Measurements from ENCODE around the gene DNAH2. TPM values are rescaled to one million over a fixed set of nuclear protein-coding genes. Genes with fewer than 3 reads are reported as not detected.

DNAH2 gene
- total RNA-seq, 6 donors from 2014 or later = 0.66 to 34.6 (median 6.0) TPM

GRCh38 chr17:7840875-7841274 lies 123.3 kb downstream of the DNAH2 start:
- TF ChIP-seq POLR2A (IDR thresholded peaks at IDR 0.05) = no peak
- TF ChIP-seq, protein P1, sequence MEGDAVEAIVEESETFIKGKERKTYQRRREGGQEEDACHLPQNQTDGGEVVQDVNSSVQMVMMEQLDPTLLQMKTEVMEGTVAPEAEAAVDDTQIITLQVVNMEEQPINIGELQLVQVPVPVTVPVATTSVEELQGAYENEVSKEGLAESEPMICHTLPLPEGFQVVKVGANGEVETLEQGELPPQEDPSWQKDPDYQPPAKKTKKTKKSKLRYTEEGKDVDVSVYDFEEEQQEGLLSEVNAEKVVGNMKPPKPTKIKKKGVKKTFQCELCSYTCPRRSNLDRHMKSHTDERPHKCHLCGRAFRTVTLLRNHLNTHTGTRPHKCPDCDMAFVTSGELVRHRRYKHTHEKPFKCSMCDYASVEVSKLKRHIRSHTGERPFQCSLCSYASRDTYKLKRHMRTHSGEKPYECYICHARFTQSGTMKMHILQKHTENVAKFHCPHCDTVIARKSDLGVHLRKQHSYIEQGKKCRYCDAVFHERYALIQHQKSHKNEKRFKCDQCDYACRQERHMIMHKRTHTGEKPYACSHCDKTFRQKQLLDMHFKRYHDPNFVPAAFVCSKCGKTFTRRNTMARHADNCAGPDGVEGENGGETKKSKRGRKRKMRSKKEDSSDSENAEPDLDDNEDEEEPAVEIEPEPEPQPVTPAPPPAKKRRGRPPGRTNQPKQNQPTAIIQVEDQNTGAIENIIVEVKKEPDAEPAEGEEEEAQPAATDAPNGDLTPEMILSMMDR (IDR thresholded peaks at IDR 0.05) = no peak
- TF ChIP-seq POLR2AphosphoS5 (IDR thresholded peaks at IDR 0.05) = no peak
- TF ChIP-seq EP300 (IDR thresholded peaks at IDR 0.05) = no peak
- Histone ChIP-seq H3K27me3 (no peaks in the 10 kb centered on the region), H3K36me3 (peaks cover 0 to 9% (median 7%) of the 10 kb centered on the region in 4 donors), H3K4me3 (peak overlapping the region; percentile 82 to 90 (median 87)), H3K27ac (peak overlapping the region; percentile 99 to 100 (median 100)), H3K9me3 (no peaks in the 10 kb centered on the region), H3K4me1 (peaks cover 51 to 76% (median 59%) of the 10 kb centered on the region in 4 donors)
- DNase-seq = no peak
- no peak for ATAC-seq (ENCODE audit: low FRiP score in 2 of 2)
- 79 to 85% methylated on average over 1 of the region's 1 CpG for WGBS, 2 donors

- Histone ChIP-seq H3K27ac (peak overlapping the region; percentile 99 to 100 (median 100)), H3K27me3 (no peaks in the 10 kb centered on the region), H3K4me3 (peak overlapping the region; percentile 82 to 90 (median 87)), H3K9me3 (no peaks in the 10 kb centered on the region), H3K4me1 (peaks cover 49 to 76% (median 57%) of the 10 kb centered on the region in 4 donors), H3K36me3 (peaks cover 3 to 15% (median 13%) of the 10 kb centered on the region in 4 donors)
- ATAC-seq (ENCODE audit: low FRiP score in 2 of 2) (peak; percentile 62), DNase-seq (peak; percentile 95 to 96)
- TF ChIP-seq, protein P1 (IDR thresholded peaks at IDR 0.05) = peak in 2 of 6 experiments; percentile 27 to 55
- TF ChIP-seq POLR2A (IDR thresholded peaks at IDR 0.05) = peak in 2 of 4 donors; percentile 15 to 51
- TF ChIP-seq EP300 (IDR thresholded peaks at IDR 0.05) = no peak
- peak; percentile 58 to 67 for TF ChIP-seq POLR2AphosphoS5 (IDR thresholded peaks at IDR 0.05)
- 4 to 13% methylated on average over 11 to 17 of the region's 34 CpGs for WGBS, 2 donors
Observed at GRCh38 chr17:7841396-7841914, 123.9 kb downstream of the DNAH2 start.

DNA sequence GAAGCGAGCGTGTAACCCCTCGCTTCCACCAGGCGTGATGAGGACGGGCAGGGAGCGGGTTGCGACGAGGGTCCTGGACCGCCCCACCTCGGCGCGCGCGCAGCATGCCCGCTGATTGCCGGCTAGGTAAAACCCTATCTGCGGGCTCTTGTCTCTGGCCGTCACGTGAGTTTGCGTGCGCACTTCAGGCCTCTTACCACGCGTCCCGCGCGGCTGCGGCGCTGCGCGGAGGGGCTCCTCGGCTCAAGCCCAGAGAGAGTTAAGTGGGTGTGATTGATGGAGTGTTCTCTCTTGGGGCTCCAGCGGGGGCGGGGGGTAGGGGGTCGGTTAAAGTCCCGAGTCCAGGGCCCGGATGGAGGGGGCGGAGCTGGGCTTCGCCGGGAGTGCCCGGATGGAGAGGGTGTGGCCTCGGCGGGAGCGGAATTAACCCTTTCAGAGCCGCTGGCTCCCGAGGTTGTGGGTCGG lies 124.4 kb downstream of the DNAH2 start:
- Histone ChIP-seq H3K4me3 (peak overlapping the region; percentile 82 to 90 (median 87)), H3K9me3 (no peaks in the 10 kb centered on the region), H3K27ac (peak overlapping the region; percentile 99 to 100 (median 100)), H3K4me1 (peaks cover 44 to 72% (median 52%) of the 10 kb centered on the region in 4 donors), H3K27me3 (no peaks in the 10 kb centered on the region), H3K36me3 (peaks cover 6 to 20% (median 18%) of the 10 kb centered on the region in 4 donors)
- peak; percentile 7 to 57 for TF ChIP-seq POLR2AphosphoS5 (IDR thresholded peaks at IDR 0.05)
- no peak for TF ChIP-seq POLR2A (IDR thresholded peaks at IDR 0.05)
- TF ChIP-seq, protein P1 (IDR thresholded peaks at IDR 0.05) = peak in 1 of 6 experiments; percentile 43
- ATAC-seq (ENCODE audit: low FRiP score in 2 of 2) (peak; percentile 77 to 85), DNase-seq (peak; percentile 89 to 97)
- 0 to 1% methylated on average over 24 to 29 of the region's 46 CpGs for WGBS, 2 donors

DNA sequence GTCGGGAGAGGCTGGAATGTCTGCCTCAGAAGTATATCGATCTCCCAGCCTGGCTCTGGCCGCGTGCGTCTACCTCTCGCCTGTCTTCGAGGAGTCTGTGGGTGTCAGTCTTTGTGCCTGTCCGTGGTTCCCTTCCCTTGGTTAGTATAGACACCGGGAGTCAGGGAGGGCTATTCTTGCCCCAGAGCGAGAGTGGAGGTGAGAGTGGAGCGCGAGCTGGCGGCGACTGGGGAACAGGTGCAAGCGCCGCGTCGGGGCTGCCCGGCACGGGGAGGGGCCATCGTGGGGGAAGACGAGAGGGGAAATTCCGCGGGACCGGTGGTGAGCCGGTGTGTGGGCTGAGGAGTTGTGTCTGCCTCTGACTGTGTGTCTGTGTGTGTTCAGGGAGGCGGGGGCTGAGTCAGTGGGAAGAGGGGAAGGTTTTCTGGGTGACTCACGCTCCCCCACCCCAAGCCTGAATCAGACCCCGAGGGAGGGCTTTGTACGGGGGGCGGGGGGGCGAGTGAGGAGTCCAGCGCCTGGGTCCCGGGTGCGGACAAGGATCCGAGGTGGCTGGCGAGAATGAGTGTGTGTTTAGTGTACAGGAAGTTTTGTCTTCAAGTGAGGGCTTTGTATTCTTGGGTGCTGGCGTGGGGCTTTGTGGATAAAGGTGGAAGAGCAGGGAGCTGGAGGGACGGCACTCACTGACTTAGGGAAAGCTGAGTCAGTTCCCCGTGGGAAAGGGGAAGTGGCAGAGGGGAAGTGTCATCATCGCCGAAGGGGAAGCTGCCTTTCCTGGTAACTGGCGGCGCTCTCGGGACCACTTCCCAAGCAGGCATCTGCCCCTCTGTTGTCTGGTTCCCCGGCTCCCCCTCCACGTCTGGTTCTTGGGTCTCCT lies 125.1 kb downstream of the DNAH2 start:
- H3K9me3 ChIP-seq = no peaks in the 10 kb centered on the region
- H3K36me3 ChIP-seq = peaks cover 10 to 27% (median 25%) of the 10 kb centered on the region in 4 donors
- peak overlapping the region; percentile 82 to 90 (median 87) for H3K4me3 ChIP-seq
- H3K27ac ChIP-seq = peak overlapping the region; percentile 99 to 100 (median 100)
- TF ChIP-seq POLR2A (IDR thresholded peaks at IDR 0.05) (peak; percentile 67 to 77 (median 72)), POLR2AphosphoS5 (IDR thresholded peaks at IDR 0.05) (peak; percentile 97), EP300 (IDR thresholded peaks at IDR 0.05) (peak in 3 of 4 donors; percentile 89 to 94 (median 90))
- TF ChIP-seq, protein P1 (IDR thresholded peaks at IDR 0.05) = peak in 1 of 6 experiments; percentile 12
- peaks cover 37 to 66% (median 46%) of the 10 kb centered on the region in 4 donors for H3K4me1 ChIP-seq
- DNase-seq = peak; percentile 90 to 93
- H3K27me3 ChIP-seq = no peaks in the 10 kb centered on the region
- 0% methylated on average over 27 to 44 of the region's 47 CpGs for WGBS, 2 donors
- ATAC-seq (ENCODE audit: low FRiP score in 2 of 2) = peak; percentile 59 to 63

All from upper lobe of left lung (tissue), 6 donors.